HG03039 (cell line): Measurements from ENCODE around the gene HABP4.

Source experiments
- ATAC-seq: cut with Tn5 transposase; IDR thresholded peaks from one replicate; pipeline ENCODE4 v1.9.1; 2021; ENCODE audit warnings: mild to moderate bottlenecking, moderate library complexity; ENCODE audit not compliant: unreplicated experiment

Gene HABP4

GRCh38 chr9:96467784-96468183 is 17.8 kb downstream of the HABP4 start:
- no peak for ATAC-seq

GRCh38 chr9:96476013-96476412 is 26.0 kb downstream of the HABP4 start:
- ATAC-seq, result no peak

GRCh38 chr9:96476591-96476990 is 26.6 kb downstream of the HABP4 start:
- ATAC-seq, result no peak

GRCh38 chr9:96478829-96479371 is 28.9 kb downstream of the HABP4 start:
- peak; percentile 82 for ATAC-seq

GRCh38 chr9:96480736-96481135 is 30.8 kb downstream of the HABP4 start:
- ATAC-seq, result no peak

- ATAC-seq, result no peak
These were observed 32.5 kb downstream of the HABP4 start for GRCh38 chr9:96482476-96482875.

- ATAC-seq, result no peak
These were observed 33.2 kb downstream of the HABP4 start for GRCh38 chr9:96483197-96483596.

- ATAC-seq, result no peak
These were observed 33.9 kb downstream of the HABP4 start for GRCh38 chr9:96483733-96484390.

- peak; percentile 81 for ATAC-seq
These were observed 34.6 kb downstream of the HABP4 start for GRCh38 chr9:96484521-96484931.

- ATAC-seq, result no peak
These were observed 35.3 kb downstream of the HABP4 start for GRCh38 chr9:96485280-96485679.

GRCh38 chr9:96486386-96487028 is 36.5 kb downstream of the HABP4 start:
- no peak for ATAC-seq

GRCh38 chr9:96487029-96487396 is 37.0 kb downstream of the HABP4 start:
- no peak for ATAC-seq

- ATAC-seq, result no peak
These were observed 38.0 kb downstream of the HABP4 start for GRCh38 chr9:96487949-96488348.

GRCh38 chr9:96489482-96489979 is 39.6 kb downstream of the HABP4 start:
- ATAC-seq, result no peak

GRCh38 chr9:96490534-96491078 is 40.6 kb downstream of the HABP4 start:
- ATAC-seq, result no peak

GRCh38 chr9:96491079-96491879 is 41.3 kb downstream of the HABP4 start:
- ATAC-seq, result no peak

- no peak for ATAC-seq
These were observed 42.0 kb downstream of the HABP4 start for GRCh38 chr9:96491880-96492525.

- no peak for ATAC-seq
These were observed 43.1 kb downstream of the HABP4 start for GRCh38 chr9:96492993-96493531.

- no peak for ATAC-seq
These were observed 43.8 kb downstream of the HABP4 start for GRCh38 chr9:96493757-96494156.

- no peak for ATAC-seq
These were observed 44.3 kb downstream of the HABP4 start for GRCh38 chr9:96494215-96494800.
